ENCODE results near the gene TMPRSS7.
"Not testable (repeated sequence)": the region's sequence is repeated elsewhere in the genome, so short reads cannot be mapped to it uniquely, and the experiment has no call there.

The TMPRSS7 gene

DNA sequence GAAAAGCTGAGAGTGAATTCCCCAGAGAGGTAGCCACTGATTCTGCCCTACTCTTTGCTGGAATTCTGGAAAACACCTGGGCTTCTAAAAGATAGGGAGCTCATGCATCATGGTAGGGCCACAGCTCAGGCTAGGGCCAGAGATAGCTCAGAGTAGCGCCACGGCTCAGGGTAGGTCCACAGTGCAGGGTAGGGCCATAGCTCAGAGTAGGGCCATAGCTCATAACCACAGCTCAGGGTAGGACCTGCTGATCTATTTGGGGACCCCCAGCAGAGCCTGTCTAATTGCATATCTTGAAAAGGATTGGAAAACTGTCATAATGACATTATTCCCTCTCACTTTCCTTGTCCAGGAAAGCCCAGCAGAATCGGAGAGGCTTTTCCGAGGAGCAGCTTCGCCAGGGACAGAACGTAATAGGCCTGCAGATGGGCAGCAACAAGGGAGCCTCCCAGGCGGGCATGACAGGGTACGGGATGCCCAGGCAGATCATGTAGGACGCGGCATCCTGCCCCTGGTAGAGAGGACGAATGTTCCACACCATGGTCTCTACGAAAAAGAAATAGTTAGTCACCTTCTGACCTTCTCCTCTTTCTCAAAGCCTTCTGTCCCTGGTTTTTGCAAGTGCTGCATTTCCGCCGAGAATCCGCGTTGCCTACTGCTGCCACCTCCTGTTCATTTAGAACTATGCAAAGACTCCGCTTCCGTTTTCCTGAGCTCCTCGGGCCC is 21.3 kb upstream of the TMPRSS7 start:
- DNase-seq: peak; percentile 48

DNA sequence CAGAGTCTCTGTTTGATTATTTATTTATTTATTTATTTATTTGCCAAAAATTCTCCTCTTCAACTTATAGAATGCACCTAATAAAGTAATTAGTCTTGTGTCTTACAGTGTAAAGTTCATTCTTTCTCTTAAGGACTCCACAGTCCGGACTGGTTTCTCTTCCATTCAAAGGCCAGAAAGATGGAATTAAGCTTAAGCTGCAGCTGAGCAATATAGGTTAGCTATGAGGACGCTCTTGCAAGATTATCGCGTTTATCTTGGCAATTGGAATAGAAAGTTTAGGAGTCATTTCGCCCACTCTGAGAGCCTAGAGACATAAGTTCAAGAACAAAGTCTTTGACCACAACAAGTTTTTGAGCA is 20.8 kb upstream of the TMPRSS7 start:
- DNase-seq: no peak

DNA sequence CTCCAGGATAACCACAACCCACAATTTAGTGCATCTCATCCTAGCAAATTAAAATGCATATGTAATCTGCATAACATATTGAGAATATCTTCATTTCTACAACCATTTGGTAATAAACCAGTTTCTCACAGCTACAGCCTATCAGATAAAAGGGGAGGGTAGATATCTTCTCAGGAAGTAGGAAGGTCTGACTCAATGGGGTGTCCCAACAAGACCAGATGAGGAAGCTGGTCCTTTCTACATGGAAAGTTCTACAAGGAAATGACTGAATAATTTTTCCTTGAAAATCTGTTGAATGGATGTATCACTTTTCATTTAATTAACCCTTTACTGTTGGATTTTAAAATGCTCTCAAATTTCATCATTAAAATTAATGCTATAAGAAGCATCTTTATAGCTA is 17.4 kb upstream of the TMPRSS7 start:
- DNase-seq: peak; percentile 32

DNA sequence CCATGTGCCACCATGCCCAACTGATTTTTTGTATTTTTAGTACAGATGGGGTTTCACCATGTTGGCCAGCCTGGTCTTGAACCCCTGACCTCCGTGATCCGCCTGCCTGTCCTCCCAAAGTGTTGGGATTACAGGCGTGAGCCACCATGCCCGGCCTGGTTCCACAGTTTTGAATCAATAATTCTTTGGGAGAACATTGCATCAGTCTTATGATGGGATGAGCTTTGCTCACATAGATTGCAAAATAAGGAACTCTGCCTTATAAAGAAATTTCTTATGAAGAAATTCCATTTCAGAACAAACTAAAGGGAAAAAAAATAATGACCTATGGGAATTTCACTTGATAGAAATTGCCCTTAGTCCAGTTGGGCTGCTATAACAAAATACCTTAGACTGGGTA is 15.8 kb upstream of the TMPRSS7 start:
- no peak for DNase-seq

DNA sequence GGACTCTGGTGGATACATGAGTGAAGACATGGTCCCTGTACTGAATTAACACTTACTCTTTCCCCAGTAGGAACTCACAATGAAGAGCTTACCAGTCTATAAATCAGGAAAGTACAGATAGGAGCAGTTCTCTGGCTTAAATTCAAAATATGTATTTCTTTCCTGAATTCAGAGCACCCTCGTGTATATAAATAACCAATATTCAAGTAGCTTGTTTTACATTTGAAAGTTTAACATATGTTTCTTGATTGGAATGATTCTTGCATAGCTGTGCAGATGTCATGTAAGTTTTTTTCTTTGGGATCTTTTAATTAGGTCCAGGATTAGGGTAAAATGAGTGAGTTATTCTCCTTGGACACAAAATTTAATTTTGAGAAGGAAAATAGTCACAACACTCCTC is 14.8 kb upstream of the TMPRSS7 start:
- no peak for DNase-seq

DNA sequence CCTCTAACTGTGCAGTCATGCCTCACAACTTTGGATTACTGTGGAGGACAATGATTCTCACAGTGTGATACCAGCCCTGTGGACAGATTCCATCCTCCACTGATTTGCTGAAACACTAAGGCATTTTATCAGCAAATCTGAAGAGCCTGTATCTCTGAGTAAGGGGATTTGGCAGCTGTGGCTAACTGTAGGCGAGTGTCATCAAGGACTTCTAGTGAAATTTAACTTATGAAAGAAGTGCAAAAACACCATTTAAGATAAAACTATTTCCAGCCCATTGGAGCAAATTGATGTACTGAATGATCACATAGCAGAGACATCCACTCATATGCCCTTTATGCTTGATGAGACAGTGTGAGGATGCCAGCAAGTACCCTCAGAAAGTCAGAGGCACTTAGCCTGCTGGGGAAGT is 13.9 kb upstream of the TMPRSS7 start:
- DNase-seq: no peak

DNA sequence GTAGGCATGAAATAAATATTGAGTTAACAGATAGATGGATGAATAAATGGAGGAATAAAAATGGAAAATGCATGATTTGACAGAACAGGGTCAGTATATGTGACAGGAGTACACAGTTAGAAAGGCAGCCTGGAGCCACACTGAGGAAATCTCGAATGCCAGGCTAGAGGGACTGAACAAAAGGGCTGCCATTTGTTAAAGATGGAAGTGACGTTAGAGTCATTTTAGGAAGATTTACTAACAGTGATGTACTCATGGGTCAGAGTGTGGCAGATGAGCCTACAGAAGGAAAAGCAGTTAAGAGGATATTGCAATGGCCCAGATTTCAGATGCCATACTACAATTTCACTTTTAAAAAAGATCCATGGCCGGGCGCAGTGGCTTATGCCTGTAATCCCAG is 7.4 kb upstream of the TMPRSS7 start:
- no peak for DNase-seq

DNA sequence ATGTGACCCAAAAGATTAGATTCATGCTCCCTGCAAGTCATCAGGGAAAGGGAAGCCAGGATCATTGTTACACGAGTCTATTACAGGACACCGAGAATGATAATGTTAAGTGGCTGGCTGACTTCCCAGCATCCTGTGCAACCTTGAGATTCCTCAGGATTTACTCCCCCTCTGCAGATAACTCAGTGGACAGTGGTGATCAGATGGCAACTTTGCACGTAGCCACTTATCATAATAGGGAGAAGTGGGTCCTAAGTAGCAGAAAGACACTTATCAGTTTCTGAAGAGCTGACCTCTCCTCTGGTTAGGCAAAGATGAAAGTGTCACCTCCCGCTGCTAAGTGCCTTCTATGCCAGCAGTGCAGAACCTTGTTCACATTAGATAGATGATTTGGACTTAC is 6.7 kb upstream of the TMPRSS7 start:
- DNase-seq: no peak

DNA sequence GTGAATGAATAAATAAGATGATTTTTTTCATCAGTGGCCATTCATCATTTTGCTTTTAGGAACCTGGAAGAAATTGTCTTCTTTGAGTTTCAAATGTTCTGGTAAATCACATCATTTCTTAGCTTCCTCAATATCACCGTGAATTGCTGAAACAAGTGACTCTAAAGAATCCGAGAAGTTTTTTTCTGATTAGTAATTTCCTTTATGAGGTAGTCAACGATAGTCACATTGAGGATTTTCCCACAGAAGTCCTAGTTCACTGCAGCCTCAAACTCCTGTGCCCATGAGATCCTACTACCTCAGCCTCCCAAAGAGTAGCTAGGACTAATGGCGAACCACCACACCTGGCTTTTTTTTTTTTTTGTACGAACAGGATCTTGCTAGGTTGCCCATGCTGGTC is 3.6 kb upstream of the TMPRSS7 start:
- DNase-seq: no peak

DNA sequence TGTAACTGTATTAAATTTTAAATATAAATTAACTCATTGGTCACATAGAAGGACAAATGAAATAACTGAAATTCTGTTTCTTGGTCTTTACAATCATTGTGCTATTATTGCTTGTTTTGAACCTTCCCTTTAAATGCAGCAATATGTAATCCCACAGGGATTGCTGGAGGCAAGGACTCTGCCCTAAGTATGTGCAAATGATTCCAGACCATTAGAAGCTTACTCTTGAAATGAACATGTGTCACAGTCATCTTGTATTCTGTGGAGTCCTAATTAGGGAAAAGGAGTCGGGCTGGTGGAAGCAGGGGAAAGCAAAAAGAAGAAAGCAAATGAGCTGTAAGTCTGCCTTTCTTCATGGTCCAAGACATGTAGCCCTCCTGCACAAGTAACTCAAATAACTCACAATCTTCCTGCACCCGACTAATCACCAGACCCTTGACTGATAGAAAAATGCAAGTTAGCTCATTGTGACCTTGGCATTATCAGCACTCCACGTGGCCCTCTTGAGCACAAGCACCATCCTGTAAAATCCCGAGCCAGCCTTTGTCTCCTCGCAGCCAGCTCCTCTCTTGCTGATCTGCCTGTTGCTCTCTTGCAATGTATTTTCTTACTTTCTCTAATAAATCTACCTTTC is 2.3 kb upstream of the TMPRSS7 start:
- DNase-seq: no peak

DNA sequence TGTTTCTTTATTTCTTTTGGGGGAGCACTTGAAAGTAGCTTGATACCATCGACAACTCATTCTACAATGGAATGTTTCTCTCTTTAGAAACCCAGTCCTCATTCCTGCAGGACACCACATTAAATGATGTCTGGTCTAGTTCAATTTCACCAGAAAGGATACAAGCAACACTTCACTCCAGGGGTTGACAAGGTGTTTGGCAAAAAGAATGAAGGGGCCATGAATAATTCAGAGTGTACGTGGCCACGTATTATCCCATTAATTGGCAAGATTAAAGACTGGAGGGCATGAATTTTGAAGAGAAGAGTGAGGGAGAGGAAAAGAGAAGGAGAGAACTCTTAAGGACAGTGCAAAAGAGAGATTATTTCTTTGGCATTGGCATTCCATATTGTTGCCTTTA is 705 bp downstream of the TMPRSS7 start:
- DNase-seq: no peak

DNA sequence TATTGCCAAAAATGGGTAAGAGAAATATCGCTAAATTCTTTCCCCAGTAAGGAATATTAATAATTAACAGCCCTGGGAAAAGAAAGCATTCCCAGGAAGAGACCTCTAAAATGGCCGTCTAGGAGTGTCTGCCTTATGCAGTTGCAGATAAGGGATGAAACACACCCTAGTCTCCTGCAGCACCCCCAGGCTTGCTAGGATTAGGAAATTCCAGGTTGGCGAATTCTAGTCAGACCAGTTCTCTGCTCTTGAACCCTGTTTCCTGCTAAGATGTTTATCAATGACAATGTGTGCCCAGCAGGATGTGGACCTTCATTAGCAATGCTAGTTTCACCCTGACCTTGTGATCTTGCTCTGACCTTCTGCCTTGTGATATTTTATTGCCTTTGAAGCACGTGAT is 2.7 kb downstream of the TMPRSS7 start:
- not testable (repeated sequence) for DNase-seq

DNA sequence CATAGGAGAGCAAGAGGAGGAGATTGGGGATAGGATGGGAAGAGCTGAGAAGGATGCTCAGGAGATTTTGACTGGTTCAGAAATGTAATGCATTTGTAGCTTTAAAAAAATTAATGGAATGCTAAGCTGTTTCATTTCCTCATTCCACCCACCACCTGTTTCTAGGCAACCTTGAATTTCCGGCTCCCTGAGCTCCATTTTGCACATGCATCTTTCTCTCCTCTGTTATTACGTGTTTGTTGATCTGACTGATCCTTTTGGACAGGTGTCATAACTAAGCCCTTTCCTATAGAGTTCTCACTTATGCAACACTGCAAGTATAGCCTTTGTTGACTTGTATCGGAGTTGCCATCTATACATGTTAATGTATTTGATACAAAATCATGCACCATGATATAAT is 4.3 kb downstream of the TMPRSS7 start:
- DNase-seq: no peak

DNA sequence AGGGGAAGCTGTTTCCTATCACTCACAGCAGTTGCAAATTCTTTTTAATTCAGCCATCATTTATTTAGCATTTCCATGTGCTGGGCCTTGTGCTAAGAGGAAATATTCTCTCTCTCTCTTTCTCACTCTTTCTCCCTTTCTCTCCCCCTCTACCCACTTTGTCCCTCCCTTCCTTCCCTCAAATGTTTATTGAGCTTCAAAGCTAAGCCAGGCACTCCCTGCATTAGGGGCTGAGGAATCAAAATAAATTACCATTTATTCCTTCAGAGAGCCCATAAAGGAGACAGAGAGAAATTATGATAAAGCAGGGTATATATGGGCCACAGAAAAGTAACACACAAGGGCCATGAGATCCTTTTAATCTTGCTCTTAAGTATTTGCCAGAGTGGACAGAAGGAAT is 6.8 kb downstream of the TMPRSS7 start:
- no peak for DNase-seq

DNA sequence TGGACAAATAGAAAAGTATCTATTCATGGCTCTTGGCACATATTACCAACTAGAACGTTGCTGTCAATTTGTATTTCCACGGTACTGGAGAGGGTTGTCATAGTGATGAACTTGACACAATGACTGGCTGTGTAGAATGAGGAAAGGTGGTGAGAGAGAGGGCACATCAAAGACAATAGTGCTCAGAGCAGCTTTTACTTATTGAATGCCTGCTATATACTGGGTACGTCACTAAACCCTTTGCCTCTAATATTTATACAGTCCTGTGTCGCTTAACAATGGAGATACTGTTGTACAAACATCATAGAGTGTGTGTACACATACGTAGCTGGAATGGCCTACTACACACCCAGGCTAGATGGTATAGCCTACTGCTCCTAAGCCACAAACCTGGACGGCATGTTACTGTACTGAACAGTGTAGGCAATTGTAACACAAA is 8.3 kb downstream of the TMPRSS7 start:
- no peak for DNase-seq

DNA sequence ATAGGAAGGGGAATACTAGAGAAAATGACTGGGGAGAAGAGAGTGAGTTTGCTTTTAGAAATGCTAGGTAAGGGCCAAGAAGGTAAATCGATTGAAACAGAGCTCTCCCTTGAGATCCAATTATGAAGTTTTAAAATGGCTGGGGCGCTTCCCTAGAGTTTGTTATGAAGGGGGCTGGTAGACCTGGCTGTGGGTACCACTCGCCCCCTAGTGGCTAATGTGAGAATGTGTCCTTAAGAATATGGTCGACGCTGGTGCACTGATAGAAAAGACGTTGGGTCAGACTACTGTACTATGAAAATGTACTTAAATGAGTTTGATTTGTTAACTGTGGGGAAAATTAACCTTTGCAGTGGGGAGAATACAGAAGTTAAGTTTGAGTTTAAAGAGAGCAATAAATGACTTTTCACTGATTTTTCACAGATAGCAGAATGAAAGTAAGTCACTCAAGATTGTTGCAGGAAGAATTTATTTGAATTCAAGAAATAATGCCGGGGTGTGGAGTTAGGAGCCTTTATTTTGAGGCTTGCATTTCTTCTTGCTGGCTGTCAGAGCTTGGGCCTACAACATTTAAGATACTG is 9.2 kb downstream of the TMPRSS7 start:
- peak; percentile 98 for DNase-seq

DNA sequence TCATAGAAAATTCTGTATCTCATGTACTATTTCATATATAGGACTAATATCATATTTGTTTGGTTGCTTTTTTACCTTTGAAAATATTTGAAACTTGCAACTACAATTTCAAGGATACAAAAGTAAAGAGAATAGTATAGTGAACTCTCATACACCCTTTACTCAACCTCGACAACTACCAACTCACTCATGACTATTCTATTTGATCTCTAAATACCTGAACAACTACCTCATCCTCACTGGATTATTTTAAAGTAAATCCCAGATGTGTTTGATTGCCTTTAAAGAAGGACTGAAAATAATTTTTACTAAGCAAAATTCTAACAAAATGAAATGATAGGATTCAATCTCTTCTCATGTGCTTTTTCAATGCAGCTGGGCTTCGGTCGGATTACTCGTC is 12.1 kb downstream of the TMPRSS7 start:
- no peak for DNase-seq

DNA sequence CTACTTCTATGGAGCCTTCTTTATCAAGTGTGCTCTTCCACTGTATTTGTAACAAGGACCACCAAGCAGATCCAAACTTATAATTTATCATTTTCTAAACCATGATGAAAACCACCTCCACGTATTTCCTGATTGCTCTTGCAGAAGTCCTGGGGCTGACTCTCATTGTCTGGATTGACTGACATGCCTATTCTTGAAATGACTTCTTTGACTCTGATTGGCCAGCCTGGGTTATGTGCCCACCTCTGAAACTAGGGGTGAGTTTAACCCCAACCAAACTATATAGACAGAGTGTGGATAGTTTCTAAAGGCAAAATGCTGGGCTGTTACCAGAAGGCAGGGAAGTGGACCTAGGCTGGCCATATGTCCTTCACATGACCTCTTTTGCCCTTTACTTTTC is 12.7 kb downstream of the TMPRSS7 start:
- DNase-seq: no peak

DNA sequence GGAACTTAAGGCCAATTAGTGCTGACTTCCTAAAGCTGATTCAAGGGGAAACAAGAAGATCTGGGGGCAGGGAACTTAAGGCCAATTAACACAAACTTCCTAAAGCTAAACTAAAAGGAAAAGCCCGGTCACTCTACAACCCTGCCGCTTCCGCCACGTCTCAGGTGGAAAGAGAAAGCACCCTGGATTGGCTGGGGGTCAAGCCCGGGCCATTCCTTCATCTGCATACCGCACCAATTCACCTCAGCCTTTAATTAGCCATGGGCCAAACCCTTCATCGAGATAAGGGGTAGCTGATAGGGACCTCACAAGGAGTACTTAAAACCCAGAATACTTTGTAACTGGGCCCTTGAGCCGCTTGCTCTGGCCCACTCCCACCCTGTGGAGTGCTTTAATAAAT is 14.4 kb downstream of the TMPRSS7 start:
- DNase-seq: no peak

DNA sequence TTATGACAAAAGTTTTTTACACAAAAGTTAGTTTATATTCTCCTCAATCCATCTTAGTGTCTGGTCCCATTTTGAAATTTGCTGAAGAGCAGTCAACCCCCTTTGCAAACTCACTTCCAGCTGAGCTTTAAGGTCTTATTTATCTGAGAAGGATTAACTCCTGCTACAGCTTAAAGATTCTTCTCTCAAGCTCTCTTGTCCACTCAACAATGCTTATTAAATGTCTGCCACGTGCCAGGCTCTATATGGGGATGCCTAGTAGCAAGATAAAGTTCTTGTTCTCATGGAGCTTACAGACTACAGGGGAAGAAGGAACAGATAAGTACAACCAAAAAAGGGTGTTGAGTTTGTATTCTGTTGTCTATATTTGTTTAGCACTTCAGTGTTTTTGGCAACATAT is 18.7 kb downstream of the TMPRSS7 start:
- peak; percentile 85 for DNase-seq

DNA sequence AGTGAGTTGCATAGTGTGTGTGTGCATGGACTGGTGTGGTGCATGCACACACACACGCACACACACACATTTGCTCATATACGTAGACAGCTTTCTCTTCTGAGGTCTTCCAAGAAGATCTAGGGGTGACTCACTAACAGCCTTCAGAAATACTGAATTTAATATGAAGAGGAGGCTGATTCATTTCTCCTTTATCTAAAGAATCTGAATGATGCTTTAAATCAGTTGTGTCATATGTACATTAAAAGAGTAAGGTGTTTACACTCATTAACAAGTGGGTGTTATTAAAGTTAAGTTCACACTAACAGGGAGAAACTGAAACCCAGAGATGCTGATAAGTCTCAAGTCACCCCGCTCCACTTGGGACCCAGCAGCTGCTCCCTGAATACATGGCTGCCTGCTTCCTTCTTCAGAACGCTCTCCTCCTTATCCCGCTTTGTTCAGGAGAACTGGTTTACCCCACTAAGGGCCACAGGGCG is 22.0 kb downstream of the TMPRSS7 start:
- DNase-seq: no peak

DNA sequence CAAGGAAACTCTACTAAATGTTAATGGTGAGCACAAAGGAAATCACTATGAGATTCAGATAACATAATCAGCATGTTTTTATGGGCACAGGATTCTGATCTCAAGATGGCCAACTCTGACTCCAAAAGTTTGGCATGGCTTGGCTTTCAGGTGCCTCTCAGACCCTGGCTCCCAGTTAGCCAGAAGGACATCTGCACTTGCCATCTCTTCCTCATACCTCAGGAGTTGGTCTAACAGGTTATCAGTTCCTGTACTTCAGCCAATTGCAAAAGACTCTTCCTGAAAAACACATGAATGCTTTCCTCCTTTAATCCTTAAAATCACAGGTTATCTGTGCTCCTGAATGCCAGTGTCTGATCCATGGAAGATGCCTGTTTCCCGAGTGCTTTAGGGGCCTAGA is 25.0 kb downstream of the TMPRSS7 start:
- no peak for DNase-seq

DNA sequence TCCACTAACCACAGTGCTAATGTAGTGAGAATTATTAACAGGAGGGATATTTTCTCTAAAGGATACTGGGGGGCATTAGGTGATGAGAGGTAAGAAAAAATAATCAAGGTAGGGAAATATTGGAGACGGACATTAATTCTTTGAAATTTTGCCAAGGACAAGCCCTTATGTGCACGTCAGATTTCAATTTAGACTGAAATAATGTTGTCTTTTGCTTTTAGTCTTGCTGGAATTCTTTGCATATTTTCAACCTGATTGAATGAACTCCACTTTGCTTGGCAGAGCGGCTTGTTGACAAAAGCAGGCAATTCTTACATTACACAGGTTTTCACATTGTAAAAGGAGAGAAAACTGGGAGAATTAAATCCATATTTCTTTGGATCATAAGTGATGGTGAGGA is 26.6 kb downstream of the TMPRSS7 start:
- DNase-seq: no peak

DNA sequence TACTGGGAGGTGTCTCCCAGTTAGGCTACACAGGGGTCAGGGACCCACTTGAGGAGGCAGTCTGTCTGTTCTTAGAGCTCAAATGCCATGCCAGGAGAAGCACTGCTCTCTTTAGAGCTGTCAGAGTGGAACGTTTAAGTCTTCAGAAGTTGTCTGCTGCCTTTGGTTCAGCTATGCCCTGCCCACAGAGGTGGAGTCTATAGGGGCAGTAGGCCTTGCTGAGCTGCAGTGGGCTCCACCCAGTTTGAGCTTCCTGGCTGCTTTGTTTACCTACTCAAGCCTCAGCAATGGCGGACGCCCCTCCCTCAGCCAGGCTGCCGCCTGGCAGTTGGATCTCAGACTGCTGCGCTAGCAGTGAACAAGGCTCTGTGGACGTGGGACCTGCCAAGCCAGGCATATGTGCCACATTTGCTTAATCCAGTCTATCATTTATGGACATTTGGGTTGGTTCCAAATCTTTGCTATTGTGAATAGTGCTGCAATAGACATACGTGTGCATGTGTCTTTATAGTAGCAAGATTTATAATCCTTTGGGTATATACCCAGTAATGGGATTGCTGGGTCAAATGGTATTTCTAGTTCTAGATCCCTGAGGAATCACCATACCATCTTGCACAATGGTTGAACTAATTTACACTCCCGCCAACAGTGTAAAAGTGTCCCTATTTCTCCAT is 38.0 kb downstream of the TMPRSS7 start:
- DNase-seq: not testable (repeated sequence)
